Measurements from ENCODE around the gene AGTR1.

GRCh38 chr3:148759430-148759829 lies 61.7 kb downstream of the AGTR1 start:
- TF ChIP-seq CTCF (IDR thresholded peaks at IDR 0.05) (no peak), POLR2AphosphoS5 (IDR thresholded peaks at IDR 0.05) (no peak)

Data from prostate gland (tissue), 2 donors.